Measurements from ENCODE around the gene KRTAP13-2. TPM values are rescaled to one million over a fixed set of nuclear protein-coding genes. Genes with fewer than 3 reads are reported as not detected.

KRTAP13-2 gene
- total RNA-seq, 1 donor from 2014 or later = not detected

- DNase-seq = no peak
- H3K27ac ChIP-seq = no peak overlapping the region
- no peak for TF ChIP-seq CTCF (IDR thresholded peaks at IDR 0.05)
These were observed 10.1 kb upstream of the KRTAP13-2 start for GRCh38 chr21:30382201-30382600.

GRCh38 chr21:30355906-30356305 is 16.2 kb downstream of the KRTAP13-2 start:
- H3K36me3 ChIP-seq = no peaks in the 10 kb centered on the region
- TF ChIP-seq CTCF (IDR thresholded peaks at IDR 0.05) = no peak
- intact Hi-C loops (cut with DNase I) = no loop called here
- H3K27ac ChIP-seq = no peak overlapping the region
- H3K9me3 ChIP-seq = no peaks in the 10 kb centered on the region
- H3K4me1 ChIP-seq = no peaks in the 10 kb centered on the region
- no peak for DNase-seq
- no peak overlapping the region for H3K4me3 ChIP-seq
- ATAC-seq = no peak
- H3K27me3 ChIP-seq = no peaks in the 10 kb centered on the region

More at GRCh38 chr21:30382201-30382600, 10.1 kb upstream of the KRTAP13-2 start:
- H3K4me3 ChIP-seq = no peak overlapping the region
- H3K36me3 ChIP-seq = no peaks in the 10 kb centered on the region
- H3K27me3 ChIP-seq = no peaks in the 10 kb centered on the region
- no peaks in the 10 kb centered on the region for H3K9me3 ChIP-seq
- H3K4me1 ChIP-seq = no peaks in the 10 kb centered on the region
- ATAC-seq = no peak
- intact Hi-C loops (cut with DNase I) = no loop called here

- no peaks in the 10 kb centered on the region for H3K36me3 ChIP-seq
- H3K27me3 ChIP-seq = no peaks in the 10 kb centered on the region
- ATAC-seq (no peak), DNase-seq (no peak)
- TF ChIP-seq CTCF (IDR thresholded peaks at IDR 0.05) = no peak
- H3K27ac ChIP-seq = no peak overlapping the region
- intact Hi-C loops (cut with DNase I) = no loop called here
- no peaks in the 10 kb centered on the region for H3K9me3 ChIP-seq
- H3K4me3 ChIP-seq = no peak overlapping the region
- no peaks in the 10 kb centered on the region for H3K4me1 ChIP-seq
These were observed 17.6 kb downstream of the KRTAP13-2 start for GRCh38 chr21:30354308-30355005.

- H3K36me3 ChIP-seq = no peaks in the 10 kb centered on the region
- no peak for TF ChIP-seq CTCF (IDR thresholded peaks at IDR 0.05)
- DNase-seq (no peak), ATAC-seq (no peak)
- H3K4me3 ChIP-seq = no peak overlapping the region
- H3K9me3 ChIP-seq = no peaks in the 10 kb centered on the region
- no peaks in the 10 kb centered on the region for H3K27me3 ChIP-seq
- H3K4me1 ChIP-seq = no peaks in the 10 kb centered on the region
- no peak overlapping the region for H3K27ac ChIP-seq
- intact Hi-C loops (cut with DNase I) = no loop called here
These were observed 20.5 kb downstream of the KRTAP13-2 start for GRCh38 chr21:30351534-30351933.

- ATAC-seq = no peak
- TF ChIP-seq CTCF (IDR thresholded peaks at IDR 0.05) = no peak
- intact Hi-C loops (cut with DNase I) = no loop called here
These were observed 22.5 kb downstream of the KRTAP13-2 start for GRCh38 chr21:30349572-30349971.

GRCh38 chr21:30348506-30348905 is 23.6 kb downstream of the KRTAP13-2 start, which contains the start of gene KRTAP23-1:
Gene KRTAP23-1, minus strand, starts transcription at chr21:30348606. Its CDS starts 0 bp downstream, at chr21:30348606.
- DNase-seq (no peak), ATAC-seq (no peak)
- no peak within 1 kb of the TSS for H3K27ac ChIP-seq
- H3K4me1 ChIP-seq = no peaks in the 10 kb centered on the region
- TF ChIP-seq CTCF (IDR thresholded peaks at IDR 0.05) = no peak
- H3K36me3 ChIP-seq = no peaks in the 10 kb centered on the region
- no peak within 1 kb of the TSS for H3K4me3 ChIP-seq
- H3K9me3 ChIP-seq = no peaks in the 10 kb centered on the region
- intact Hi-C loops (cut with DNase I) = no loop called here
- H3K27me3 ChIP-seq = no peaks in the 10 kb centered on the region

More at GRCh38 chr21:30349572-30349971, 22.5 kb downstream of the KRTAP13-2 start:
- Histone ChIP-seq H3K4me1 (no peaks in the 10 kb centered on the region), H3K27ac (no peak overlapping the region), H3K36me3 (no peaks in the 10 kb centered on the region), H3K27me3 (no peaks in the 10 kb centered on the region), H3K9me3 (no peaks in the 10 kb centered on the region), H3K4me3 (no peak overlapping the region)
- no peak for DNase-seq

Data from upper lobe of right lung (tissue), 1 donor.